Upper lobe of right lung (tissue), 1 donor: ENCODE measurements around the gene TCHH. TPM values are rescaled to one million over a fixed set of nuclear protein-coding genes. Genes with fewer than 3 reads are reported as not detected.

Experiments used
- ATAC-seq: fragments of 200-7000 bp; cut with Tn5 transposase; one replicate; pipeline ENCODE4 v1.9.1; 2020; ENCODE audit warnings: mild to moderate bottlenecking, moderate library complexity
- DNase-seq: peaks from one replicate; pipeline ENCODE4 v3.0.0-alpha.2; 2020
- H3K27ac ChIP-seq: fragments of 200-600 bp; one replicate; pipeline ENCODE4 v1.8.0; 2022
- H3K27me3 ChIP-seq: fragments of 200-600 bp; one replicate; pipeline ENCODE4 v1.8.0; 2022; ENCODE audit warnings: mild to moderate bottlenecking
- H3K36me3 ChIP-seq: fragments of 200-600 bp; one replicate; pipeline ENCODE4 v1.8.0; 2022
- H3K4me1 ChIP-seq: fragments of 200-600 bp; one replicate; pipeline ENCODE4 v1.8.0; 2022
- H3K4me3 ChIP-seq: fragments of 200-600 bp; one replicate; pipeline ENCODE4 v1.8.0; 2022; ENCODE audit warnings: mild to moderate bottlenecking
- H3K9me3 ChIP-seq: fragments of 200-600 bp; one replicate; pipeline ENCODE4 v1.8.0; 2022
- intact Hi-C: fragments of 100-400 bp; cut with DNase I; formaldehyde crosslinking; loops from one replicate; pipeline ENCODE4 v1.11.0; 2022
- long read RNA-seq: library from polyadenylated mRNA; unstranded; transcript quantifications from one replicate; pipeline ENCODE4 v2.0.0, GENCODE V29; 2021
- total RNA-seq: library from RNA; stranded (reverse); fragmentation: NEBNext Ultra II Directional; extraction: Animal tissue kit (Norgen Biotek cat#: 25700); gene quantifications from one replicate; pipeline ENCODE4 v1.2.1, GENCODE V29; 2021
- TF ChIP-seq, protein P1 (sequence below): fragments of 200-600 bp; IDR thresholded peaks from one replicate; pipeline ENCODE4 v1.8.0; 2022; ENCODE audit warnings: antibody characterized with exemption
- donor health status: DM: no; HTN: yes; CAD: no; lungs with severe emphysema.

The TCHH gene, protein sequence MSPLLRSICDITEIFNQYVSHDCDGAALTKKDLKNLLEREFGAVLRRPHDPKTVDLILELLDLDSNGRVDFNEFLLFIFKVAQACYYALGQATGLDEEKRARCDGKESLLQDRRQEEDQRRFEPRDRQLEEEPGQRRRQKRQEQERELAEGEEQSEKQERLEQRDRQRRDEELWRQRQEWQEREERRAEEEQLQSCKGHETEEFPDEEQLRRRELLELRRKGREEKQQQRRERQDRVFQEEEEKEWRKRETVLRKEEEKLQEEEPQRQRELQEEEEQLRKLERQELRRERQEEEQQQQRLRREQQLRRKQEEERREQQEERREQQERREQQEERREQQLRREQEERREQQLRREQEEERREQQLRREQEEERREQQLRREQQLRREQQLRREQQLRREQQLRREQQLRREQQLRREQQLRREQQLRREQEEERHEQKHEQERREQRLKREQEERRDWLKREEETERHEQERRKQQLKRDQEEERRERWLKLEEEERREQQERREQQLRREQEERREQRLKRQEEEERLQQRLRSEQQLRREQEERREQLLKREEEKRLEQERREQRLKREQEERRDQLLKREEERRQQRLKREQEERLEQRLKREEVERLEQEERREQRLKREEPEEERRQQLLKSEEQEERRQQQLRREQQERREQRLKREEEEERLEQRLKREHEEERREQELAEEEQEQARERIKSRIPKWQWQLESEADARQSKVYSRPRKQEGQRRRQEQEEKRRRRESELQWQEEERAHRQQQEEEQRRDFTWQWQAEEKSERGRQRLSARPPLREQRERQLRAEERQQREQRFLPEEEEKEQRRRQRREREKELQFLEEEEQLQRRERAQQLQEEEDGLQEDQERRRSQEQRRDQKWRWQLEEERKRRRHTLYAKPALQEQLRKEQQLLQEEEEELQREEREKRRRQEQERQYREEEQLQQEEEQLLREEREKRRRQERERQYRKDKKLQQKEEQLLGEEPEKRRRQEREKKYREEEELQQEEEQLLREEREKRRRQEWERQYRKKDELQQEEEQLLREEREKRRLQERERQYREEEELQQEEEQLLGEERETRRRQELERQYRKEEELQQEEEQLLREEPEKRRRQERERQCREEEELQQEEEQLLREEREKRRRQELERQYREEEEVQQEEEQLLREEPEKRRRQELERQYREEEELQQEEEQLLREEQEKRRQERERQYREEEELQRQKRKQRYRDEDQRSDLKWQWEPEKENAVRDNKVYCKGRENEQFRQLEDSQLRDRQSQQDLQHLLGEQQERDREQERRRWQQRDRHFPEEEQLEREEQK (N-terminal part only)
- 0.20 TPM for total RNA-seq
- long read RNA-seq = 0 reads

DNA sequence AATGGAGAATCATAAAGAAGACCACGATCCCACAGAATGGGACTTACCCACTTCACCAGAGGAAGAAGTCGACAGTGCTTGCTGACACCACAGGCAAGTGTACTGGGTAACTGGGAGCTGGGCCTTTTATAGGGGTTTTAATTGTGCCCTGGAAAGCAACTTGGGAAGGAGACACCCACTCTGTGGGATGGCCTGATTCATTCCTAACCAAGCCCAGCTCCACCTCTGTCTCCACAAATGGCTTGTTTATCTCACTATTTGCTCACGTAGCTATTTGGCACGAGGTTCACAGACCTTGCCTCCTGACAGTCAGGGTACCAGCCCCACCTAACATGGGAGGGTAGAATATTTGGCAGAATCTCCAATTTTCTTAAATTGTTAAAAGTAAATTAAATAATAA is at the start of gene TCHH:
Gene TCHH, minus strand, starts transcription at position 101 of the 400 bp plus-strand sequence. CDS start 1,364 bp downstream, outside the sequence.
- intact Hi-C loops = no loop called here
- no peak for ATAC-seq
- H3K36me3 ChIP-seq = no peaks in the 10 kb centered on the region
- H3K4me3 ChIP-seq = no peak within 1 kb of the TSS
- TF ChIP-seq, protein P1, sequence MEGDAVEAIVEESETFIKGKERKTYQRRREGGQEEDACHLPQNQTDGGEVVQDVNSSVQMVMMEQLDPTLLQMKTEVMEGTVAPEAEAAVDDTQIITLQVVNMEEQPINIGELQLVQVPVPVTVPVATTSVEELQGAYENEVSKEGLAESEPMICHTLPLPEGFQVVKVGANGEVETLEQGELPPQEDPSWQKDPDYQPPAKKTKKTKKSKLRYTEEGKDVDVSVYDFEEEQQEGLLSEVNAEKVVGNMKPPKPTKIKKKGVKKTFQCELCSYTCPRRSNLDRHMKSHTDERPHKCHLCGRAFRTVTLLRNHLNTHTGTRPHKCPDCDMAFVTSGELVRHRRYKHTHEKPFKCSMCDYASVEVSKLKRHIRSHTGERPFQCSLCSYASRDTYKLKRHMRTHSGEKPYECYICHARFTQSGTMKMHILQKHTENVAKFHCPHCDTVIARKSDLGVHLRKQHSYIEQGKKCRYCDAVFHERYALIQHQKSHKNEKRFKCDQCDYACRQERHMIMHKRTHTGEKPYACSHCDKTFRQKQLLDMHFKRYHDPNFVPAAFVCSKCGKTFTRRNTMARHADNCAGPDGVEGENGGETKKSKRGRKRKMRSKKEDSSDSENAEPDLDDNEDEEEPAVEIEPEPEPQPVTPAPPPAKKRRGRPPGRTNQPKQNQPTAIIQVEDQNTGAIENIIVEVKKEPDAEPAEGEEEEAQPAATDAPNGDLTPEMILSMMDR = no peak
- no peak for DNase-seq
- no peaks in the 10 kb centered on the region for H3K9me3 ChIP-seq
- peaks cover 68% of the 10 kb centered on the region for H3K27me3 ChIP-seq
- H3K4me1 ChIP-seq = peaks cover 21% of the 10 kb centered on the region
- H3K27ac ChIP-seq = no peak within 1 kb of the TSS

DNA sequence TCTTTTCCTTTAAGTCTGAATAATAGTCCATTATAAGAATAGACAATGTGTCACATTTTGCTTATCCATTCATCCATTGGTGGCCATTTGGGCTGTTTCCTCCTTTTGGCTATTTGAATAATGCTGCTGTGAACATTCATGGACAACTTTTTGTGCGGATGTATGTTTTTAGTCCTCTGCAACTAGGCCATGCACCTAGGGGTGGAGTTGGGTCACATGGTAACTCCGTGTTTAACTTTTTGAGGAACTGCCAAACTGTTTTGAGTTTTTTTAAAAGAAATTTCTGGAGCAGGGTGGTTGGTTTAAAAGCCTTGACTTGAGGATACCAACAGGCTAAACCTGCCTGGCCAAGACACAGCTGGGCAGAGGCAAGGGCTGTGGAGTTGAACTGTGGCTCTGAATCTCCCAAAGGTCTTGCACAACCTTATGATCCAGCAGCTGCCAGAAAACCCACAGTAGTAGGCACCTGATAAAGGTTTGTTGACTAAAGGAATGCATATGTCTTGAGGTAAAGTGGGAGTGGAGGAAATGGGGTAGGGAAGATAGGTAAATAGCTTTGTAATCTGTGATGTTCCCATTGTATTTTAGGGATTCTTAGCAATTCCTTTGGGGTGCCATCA is 49.4 kb upstream of the TCHH start:
- no peak overlapping the region for H3K4me3 ChIP-seq
- H3K36me3 ChIP-seq = no peaks in the 10 kb centered on the region
- TF ChIP-seq, protein P1 = no peak
- DNase-seq (no peak), ATAC-seq (no peak)
- H3K9me3 ChIP-seq = no peaks in the 10 kb centered on the region
- intact Hi-C loops = no loop called here
- no peaks in the 10 kb centered on the region for H3K27me3 ChIP-seq
- H3K27ac ChIP-seq = no peak overlapping the region
- H3K4me1 ChIP-seq = peaks cover 12% of the 10 kb centered on the region

DNA sequence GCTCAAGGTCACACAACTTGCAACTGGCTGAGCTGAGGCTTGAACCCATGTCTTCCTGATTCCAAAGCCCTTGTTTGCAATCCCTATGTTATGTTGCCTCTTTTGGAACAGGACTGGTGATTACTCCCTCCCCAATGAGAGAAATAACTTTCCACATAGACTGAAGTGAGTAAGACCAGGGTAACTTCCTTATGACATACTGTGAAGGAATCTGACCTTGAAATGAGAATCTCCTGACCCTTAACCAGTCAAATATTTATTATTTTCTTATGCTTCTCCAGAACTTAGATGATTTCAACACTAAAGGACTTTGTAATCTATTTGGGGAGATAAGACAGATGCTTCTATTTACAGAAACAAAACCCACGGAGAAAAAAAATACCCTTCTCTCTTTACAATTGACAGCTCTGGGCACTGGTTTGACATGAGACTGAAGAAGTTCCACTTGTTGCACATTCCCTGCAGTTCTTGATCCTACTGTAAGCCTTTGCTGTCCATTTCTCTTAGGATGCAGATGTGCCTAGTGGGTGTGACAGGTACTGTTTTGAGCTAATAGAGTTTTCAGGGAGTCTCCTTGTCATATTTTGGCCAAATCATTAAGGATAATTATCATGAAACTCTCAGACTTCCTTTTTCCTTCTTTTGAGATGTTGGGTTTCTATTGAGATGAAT is 47.7 kb upstream of the TCHH start:
- DNase-seq (no peak), ATAC-seq (peak; percentile 66)
- Histone ChIP-seq H3K27me3 (no peaks in the 10 kb centered on the region), H3K27ac (no peak overlapping the region), H3K36me3 (no peaks in the 10 kb centered on the region), H3K4me3 (no peak overlapping the region), H3K9me3 (no peaks in the 10 kb centered on the region), H3K4me1 (peaks cover 9% of the 10 kb centered on the region)
- TF ChIP-seq, protein P1 = no peak
- intact Hi-C loops = no loop called here

DNA sequence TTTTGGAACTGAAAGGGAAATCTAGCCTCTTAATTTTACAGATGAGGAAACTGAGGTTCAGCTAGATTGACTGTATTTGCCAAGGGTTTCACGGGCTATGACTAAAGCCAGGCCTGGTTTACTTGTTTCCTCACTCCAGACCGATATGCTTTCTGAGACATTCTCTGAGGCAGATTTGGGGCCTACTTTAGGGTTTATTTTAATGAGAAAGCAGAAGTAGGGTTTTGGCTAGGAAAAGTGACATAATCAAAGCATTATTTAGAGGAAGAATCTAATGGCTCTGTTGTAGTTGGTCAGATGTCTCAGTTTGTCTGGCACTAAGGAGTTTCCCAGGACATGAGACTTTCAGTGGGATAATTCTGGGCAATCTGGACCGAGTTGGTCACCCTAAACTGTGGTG is 45.3 kb upstream of the TCHH start:
- no peak overlapping the region for H3K27ac ChIP-seq
- intact Hi-C loops = no loop called here
- ATAC-seq (peak; percentile 73), DNase-seq (no peak)
- no peaks in the 10 kb centered on the region for H3K27me3 ChIP-seq
- no peaks in the 10 kb centered on the region for H3K36me3 ChIP-seq
- TF ChIP-seq, protein P1 = no peak
- H3K4me3 ChIP-seq = no peak overlapping the region
- no peaks in the 10 kb centered on the region for H3K9me3 ChIP-seq
- H3K4me1 ChIP-seq = peaks cover 4% of the 10 kb centered on the region
